ENCODE measurements around the gene CLDN24. TPM values are rescaled to one million over a fixed set of nuclear protein-coding genes. Genes with fewer than 3 reads are reported as not detected.

The CLDN24 gene
- total and polyA plus RNA-seq, 7 donors: not detected

DNA sequence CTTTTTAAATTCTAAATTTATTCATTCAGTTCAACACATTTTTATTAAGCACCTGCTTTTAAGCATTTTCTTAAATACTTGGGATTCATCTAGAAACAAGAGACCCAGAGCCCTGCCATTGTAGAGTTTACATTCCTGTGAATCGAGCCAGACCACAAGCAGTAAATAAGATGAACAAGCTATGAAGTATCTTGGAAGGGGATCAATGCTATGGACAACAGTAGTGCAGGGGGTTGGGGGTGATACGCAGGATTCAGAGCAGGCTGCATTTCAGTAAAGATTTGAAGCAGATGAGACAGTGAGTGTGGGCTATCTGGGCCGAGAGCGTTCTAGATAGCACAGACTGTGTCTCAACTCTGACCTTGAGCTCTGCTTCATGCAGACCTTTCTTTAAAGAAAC is 37.3 kb downstream of the CLDN24 start:
- intact Hi-C loops (cut with DNase I): no loop called here
- H3K4me1 ChIP-seq: no peaks in the 10 kb centered on the region
- no peaks in the 10 kb centered on the region for H3K9me3 ChIP-seq
- no peaks in the 10 kb centered on the region for H3K27me3 ChIP-seq (ENCODE audit: insufficient read depth in 3 of 3, low read length in 2 of 3)
- H3K4me3 ChIP-seq: no peak overlapping the region
- DNase-seq: no peak
- H3K27ac ChIP-seq: no peak overlapping the region
- TF ChIP-seq, protein P1, sequence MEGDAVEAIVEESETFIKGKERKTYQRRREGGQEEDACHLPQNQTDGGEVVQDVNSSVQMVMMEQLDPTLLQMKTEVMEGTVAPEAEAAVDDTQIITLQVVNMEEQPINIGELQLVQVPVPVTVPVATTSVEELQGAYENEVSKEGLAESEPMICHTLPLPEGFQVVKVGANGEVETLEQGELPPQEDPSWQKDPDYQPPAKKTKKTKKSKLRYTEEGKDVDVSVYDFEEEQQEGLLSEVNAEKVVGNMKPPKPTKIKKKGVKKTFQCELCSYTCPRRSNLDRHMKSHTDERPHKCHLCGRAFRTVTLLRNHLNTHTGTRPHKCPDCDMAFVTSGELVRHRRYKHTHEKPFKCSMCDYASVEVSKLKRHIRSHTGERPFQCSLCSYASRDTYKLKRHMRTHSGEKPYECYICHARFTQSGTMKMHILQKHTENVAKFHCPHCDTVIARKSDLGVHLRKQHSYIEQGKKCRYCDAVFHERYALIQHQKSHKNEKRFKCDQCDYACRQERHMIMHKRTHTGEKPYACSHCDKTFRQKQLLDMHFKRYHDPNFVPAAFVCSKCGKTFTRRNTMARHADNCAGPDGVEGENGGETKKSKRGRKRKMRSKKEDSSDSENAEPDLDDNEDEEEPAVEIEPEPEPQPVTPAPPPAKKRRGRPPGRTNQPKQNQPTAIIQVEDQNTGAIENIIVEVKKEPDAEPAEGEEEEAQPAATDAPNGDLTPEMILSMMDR (IDR thresholded peaks at IDR 0.05): no peak
- WGBS, 3 donors: 85 to 88% (median 86%) methylated on average over 4 of the region's 4 CpGs
- ATAC-seq: no peak
- peaks cover 5 to 96% of the 10 kb centered on the region in 2 donors for H3K36me3 ChIP-seq (ENCODE audit: insufficient read depth in 1 of 2, low read depth in 1 of 2)

DNA sequence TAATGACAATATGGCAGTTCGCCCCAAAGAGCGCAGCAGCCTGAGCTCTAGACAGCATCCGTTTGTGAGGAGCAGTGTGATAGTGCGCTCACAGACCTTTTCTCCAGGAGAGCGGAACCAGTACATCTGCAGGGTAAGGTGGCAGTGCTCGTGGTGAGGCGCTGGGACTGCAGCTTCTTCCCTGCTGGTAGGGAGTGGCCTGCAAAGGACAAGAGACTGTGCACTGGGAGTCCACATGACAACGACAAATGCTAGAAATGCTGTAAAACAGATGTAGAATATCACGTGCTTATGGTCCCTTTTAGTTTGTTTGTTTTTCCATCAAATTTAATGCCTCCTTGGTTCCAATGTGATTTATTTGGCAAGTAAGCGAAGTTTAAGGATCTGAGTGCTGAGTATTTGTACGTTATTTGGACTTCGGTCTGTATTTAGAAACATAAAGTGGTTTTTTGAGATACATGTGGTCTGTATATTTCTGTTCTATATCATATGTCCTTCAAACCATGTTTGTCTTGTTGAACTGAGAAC is 37.9 kb downstream of the CLDN24 start:
- TF ChIP-seq, protein P1 (IDR thresholded peaks at IDR 0.05): no peak
- WGBS, 3 donors: 91 to 93% (median 92%) methylated on average over 12 of the region's 12 CpGs
- intact Hi-C loops (cut with DNase I): no loop called here

DNA sequence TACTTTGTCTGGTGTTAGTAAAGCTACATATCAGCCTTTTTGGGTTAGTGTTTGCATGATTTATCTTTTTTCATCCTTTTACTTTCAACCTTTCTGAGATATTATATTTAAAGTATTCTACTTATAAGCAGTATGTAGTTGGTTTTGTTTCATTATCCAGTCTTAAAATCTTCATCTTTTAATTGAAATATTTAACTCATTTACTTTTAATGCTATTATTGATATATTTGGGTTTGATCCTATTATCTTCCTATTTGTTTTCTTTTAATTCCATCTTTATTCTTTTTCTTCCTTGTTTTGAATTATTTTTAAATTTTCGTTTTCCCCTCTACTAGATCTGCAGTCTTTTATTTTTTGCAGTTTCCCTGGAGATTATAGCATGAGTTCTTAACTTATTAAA is 46.1 kb downstream of the CLDN24 start:
- intact Hi-C loops (cut with DNase I): no loop called here
- H3K4me1 ChIP-seq: no peaks in the 10 kb centered on the region
- no peak overlapping the region for H3K4me3 ChIP-seq
- TF ChIP-seq, protein P1 (IDR thresholded peaks at IDR 0.05): no peak
- WGBS, 3 donors: 0 to 97% (median 46%) methylated on average over 1 of the region's 1 CpG
- ATAC-seq: no peak
- H3K27me3 ChIP-seq (ENCODE audit: insufficient read depth in 3 of 3, low read length in 2 of 3): no peaks in the 10 kb centered on the region
- peaks cover 0 to 46% of the 10 kb centered on the region in 2 donors for H3K36me3 ChIP-seq (ENCODE audit: insufficient read depth in 1 of 2, low read depth in 1 of 2)
- no peak for DNase-seq
- no peak overlapping the region for H3K27ac ChIP-seq
- peaks cover 21% of the 10 kb centered on the region for H3K9me3 ChIP-seq

More for the DNA sequence above, 37.9 kb downstream of the CLDN24 start:
- H3K9me3 ChIP-seq: no peaks in the 10 kb centered on the region
- peaks cover 5 to 89% of the 10 kb centered on the region in 2 donors for H3K36me3 ChIP-seq (ENCODE audit: insufficient read depth in 1 of 2, low read depth in 1 of 2)
- H3K4me1 ChIP-seq: no peaks in the 10 kb centered on the region
- no peak for DNase-seq
- no peaks in the 10 kb centered on the region for H3K27me3 ChIP-seq (ENCODE audit: insufficient read depth in 3 of 3, low read length in 2 of 3)
- no peak for ATAC-seq
- H3K4me3 ChIP-seq: no peak overlapping the region
- no peak overlapping the region for H3K27ac ChIP-seq

DNA sequence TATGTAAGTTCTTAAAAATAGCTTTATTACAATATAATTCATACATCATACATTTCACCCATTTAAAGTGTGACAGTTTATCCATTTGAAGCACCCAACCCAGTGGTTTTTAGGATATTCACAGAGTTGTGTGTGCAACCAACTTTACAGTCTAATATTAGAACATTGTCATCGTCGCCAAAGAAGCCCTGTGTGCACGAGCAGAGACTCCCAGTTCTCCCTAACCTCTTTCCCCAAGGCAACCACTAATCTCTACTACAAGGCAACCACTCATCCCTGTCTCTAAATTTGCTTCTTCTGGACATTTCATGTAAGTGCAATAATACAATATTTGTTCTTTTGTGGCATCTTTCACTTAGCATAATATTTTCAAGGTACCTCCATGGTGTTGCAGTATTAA is 49.8 kb downstream of the CLDN24 start:
- WGBS, 3 donors: 51 to 70% (median 57%) methylated on average over 3 of the region's 3 CpGs
- peaks cover 0 to 72% of the 10 kb centered on the region in 2 donors for H3K36me3 ChIP-seq (ENCODE audit: insufficient read depth in 1 of 2, low read depth in 1 of 2)

More for the DNA sequence above, 49.8 kb downstream of the CLDN24 start:
- no peak overlapping the region for H3K27ac ChIP-seq
- intact Hi-C loops (cut with DNase I): no loop called here
- H3K4me3 ChIP-seq: no peak overlapping the region
- no peaks in the 10 kb centered on the region for H3K27me3 ChIP-seq (ENCODE audit: insufficient read depth in 3 of 3, low read length in 2 of 3)
- TF ChIP-seq, protein P1 (IDR thresholded peaks at IDR 0.05): no peak
- DNase-seq (no peak), ATAC-seq (no peak)
- H3K9me3 ChIP-seq: peaks cover 21% of the 10 kb centered on the region
- no peaks in the 10 kb centered on the region for H3K4me1 ChIP-seq

Other genes starting within 250 kb of the CLDN24 start
- 10 to 100 TPM in 3 of 4 donors, 1 to 10 TPM in 1; 7.8 to 15.5 (median 13.1) TPM for gene WWC2, start 223.2 kb downstream of the CLDN24 start, total RNA-seq
- gene WWC2, start 223.2 kb downstream of the CLDN24 start, polyA plus RNA-seq: 1 to 10 TPM; 2.9 to 3.6 (median 3.3) TPM
- not detected for gene CLDN22, start 2.1 kb downstream of the CLDN24 start, total RNA-seq
- gene CLDN22, start 2.1 kb downstream of the CLDN24 start, polyA plus RNA-seq: not detected
- 10 to 100 TPM in 1 of 4 donors, 1 to 10 TPM in 3; 6.9 to 13.1 (median 8.3) TPM for gene CDKN2AIP, start 122.2 kb upstream of the CLDN24 start, total RNA-seq
- gene CDKN2AIP, start 122.2 kb upstream of the CLDN24 start, polyA plus RNA-seq: 10 to 100 TPM in 2 of 3 donors, 1 to 10 TPM in 1; 6.5 to 21.0 (median 12.3) TPM
- 10 to 100 TPM in 1 of 4 donors, 1 to 10 TPM in 3; 6.3 to 21.7 (median 8.3) TPM for gene ING2, start 182.6 kb upstream of the CLDN24 start, total RNA-seq
- gene ING2, start 182.6 kb upstream of the CLDN24 start, polyA plus RNA-seq: 10 to 100 TPM; 13.6 to 35.1 (median 28.0) TPM